Retina (tissue), 1 donor: ENCODE results near the gene HABP4.

Experiments used
- DNase-seq: peaks from one replicate; pipeline ENCODE4 v3.0.0-alpha.2; 2016

Gene HABP4

GRCh38 chr9:96449845-96450612, at the start of gene HABP4:
TSS of gene HABP4 (plus strand) at chr9:96450169. CDS start at chr9:96450280, 111 bp downstream.
- DNase-seq: peak; percentile 98

- DNase-seq: no peak
Measured at GRCh38 chr9:96408409-96409280, 41.3 kb upstream of the HABP4 start.

- no peak for DNase-seq
Measured at GRCh38 chr9:96411129-96411838, 38.7 kb upstream of the HABP4 start.

- no peak for DNase-seq
Measured at GRCh38 chr9:96412174-96412913, 37.6 kb upstream of the HABP4 start.

GRCh38 chr9:96413302-96414221, 36.4 kb upstream of the HABP4 start:
- no peak for DNase-seq

- DNase-seq: peak; percentile 93
Measured at GRCh38 chr9:96417051-96417586, 32.9 kb upstream of the HABP4 start.

- DNase-seq: no peak
Measured at GRCh38 chr9:96417661-96418082, 32.3 kb upstream of the HABP4 start.

GRCh38 chr9:96418083-96418919, 31.7 kb upstream of the HABP4 start, which contains the start of gene ZNF367:
TSS of gene ZNF367 (minus strand) at chr9:96418370. CDS start at chr9:96418032, 338 bp downstream.
- DNase-seq: peak; percentile 97

- peak; percentile 93 for DNase-seq
Measured at GRCh38 chr9:96418920-96419690, 30.9 kb upstream of the HABP4 start.

GRCh38 chr9:96419691-96419969, 30.3 kb upstream of the HABP4 start:
- no peak for DNase-seq

- DNase-seq: peak; percentile 9
Measured at GRCh38 chr9:96420468-96421219, 29.3 kb upstream of the HABP4 start.

GRCh38 chr9:96423322-96423984, 26.5 kb upstream of the HABP4 start:
- DNase-seq: no peak

- no peak for DNase-seq
Measured at GRCh38 chr9:96423985-96424336, 26.0 kb upstream of the HABP4 start.

GRCh38 chr9:96425500-96426169, 24.3 kb upstream of the HABP4 start:
- no peak for DNase-seq

GRCh38 chr9:96429732-96430131, 20.2 kb upstream of the HABP4 start:
- no peak for DNase-seq

- no peak for DNase-seq
Measured at GRCh38 chr9:96430377-96430776, 19.6 kb upstream of the HABP4 start.

GRCh38 chr9:96435345-96435744, 14.6 kb upstream of the HABP4 start:
- DNase-seq: no peak

GRCh38 chr9:96436063-96436455, 13.9 kb upstream of the HABP4 start:
- DNase-seq: no peak
